Neural cell (in vitro differentiated cells): ENCODE data around the gene NFIB. TPM values are rescaled to one million over a fixed set of nuclear protein-coding genes. Genes with fewer than 3 reads are reported as not detected.

Source experiments
- H2AFZ ChIP-seq: fragments of 200-600, 300-800 bp; sonication (generic), shearing (Covaris generic); 2 replicates; pipeline ENCODE4 v1.6.0; 2014; ENCODE audit warnings: low read depth, mild to moderate bottlenecking, antibody characterized with exemption, low read length, moderate library complexity
- H3F3A ChIP-seq: fragments of 200-600 bp; shearing (Covaris generic); 2 replicates; pipeline ENCODE4 v1.6.1; 2016; ENCODE audit warnings: mild to moderate bottlenecking, moderate library complexity, mixed read lengths, antibody characterized with exemption, low read length; ENCODE audit not compliant: insufficient read depth, poor library complexity, severe bottlenecking
- H3K27ac ChIP-seq: fragments of 200-600, 300-800 bp; sonication (generic), shearing (Covaris generic); 2 replicates; pipeline ENCODE4 v1.5.1; 2014; ENCODE audit warnings: mild to moderate bottlenecking, low read length, moderate library complexity
- H3K27me3 ChIP-seq: fragments of 300-800, 200-600 bp; sonication (generic), shearing (Covaris generic); 2 replicates; pipeline ENCODE4 v1.6.0; 2014; ENCODE audit warnings: mild to moderate bottlenecking, low read depth, low read length, moderate library complexity; ENCODE audit not compliant: insufficient read depth
- H3K36me3 ChIP-seq: fragments of 300-800, 200-600 bp; sonication (generic), shearing (Covaris generic); 2 replicates; pipeline ENCODE4 v1.5.1; 2014; ENCODE audit warnings: mild to moderate bottlenecking, antibody characterized with exemption, low read length, moderate library complexity; ENCODE audit not compliant: insufficient read depth
- H3K4me2 ChIP-seq: fragments of 300-800, 200-600 bp; sonication (generic), shearing (Covaris generic); 2 replicates; pipeline ENCODE4 v1.6.0; 2014; ENCODE audit warnings: mild to moderate bottlenecking, low read length
- H3K4me3 ChIP-seq: fragments of 300-800, 200-600 bp; sonication (generic), shearing (Covaris generic); 2 replicates; pipeline ENCODE4 v1.5.1; 2014; ENCODE audit warnings: mild to moderate bottlenecking, low read length, moderate library complexity
- H3K79me2 ChIP-seq: fragments of 200-600 bp; shearing (Covaris generic); replicated peaks from 2 replicates; pipeline ENCODE4 v1.6.0; 2014; ENCODE audit warnings: mild to moderate bottlenecking, low read length, moderate library complexity; ENCODE audit not compliant: insufficient read depth
- H3K9ac ChIP-seq: fragments of 300-800, 200-600 bp; sonication (generic), shearing (Covaris generic); 2 replicates; pipeline ENCODE4 v1.6.1; 2016; ENCODE audit warnings: mild to moderate bottlenecking, low read length, mixed read lengths
- H3K9me2 ChIP-seq: fragments of 200-600 bp; shearing (Covaris generic); 2 replicates; pipeline ENCODE4 v1.6.1; 2016; ENCODE audit warnings: mild to moderate bottlenecking, low read length, mixed read lengths; ENCODE audit not compliant: insufficient read depth
- H3K9me3 ChIP-seq: fragments of 200-600, 300-800 bp; sonication (generic), shearing (Covaris generic); 2 replicates; pipeline ENCODE4 v1.6.1; 2016; ENCODE audit warnings: mild to moderate bottlenecking, mixed run types, low read length, moderate library complexity, mixed read lengths
- H4K20me1 ChIP-seq: fragments of 200-600 bp; shearing (Covaris generic); 2 replicates; pipeline ENCODE4 v1.6.1; 2016; ENCODE audit warnings: mild to moderate bottlenecking, mixed run types; ENCODE audit not compliant: insufficient read depth
- EP300 ChIP-seq: fragments of 450-650 bp; conservative IDR thresholded peaks from 2 replicates; pipeline ENCODE4 v1.6.1; 2014; ENCODE audit warnings: antibody characterized with exemption, mild to moderate bottlenecking, moderate library complexity; ENCODE audit not compliant: poor library complexity, severe bottlenecking
- EZH2 ChIP-seq: fragments of 200-600, 300-800 bp; shearing (Covaris generic), sonication (generic); IDR thresholded peaks from 2 replicates; pipeline ENCODE4 v1.6.1; 2014; ENCODE audit warnings: antibody characterized with exemption, low read length, borderline replicate concordance, mild to moderate bottlenecking; ENCODE audit not compliant: insufficient read depth, poor library complexity, severe bottlenecking
- MXI1 ChIP-seq: fragments of 450-650 bp; conservative IDR thresholded peaks from 2 replicates; pipeline ENCODE4 v1.6.1; 2014; ENCODE audit warnings: antibody characterized with exemption, mild to moderate bottlenecking; ENCODE audit not compliant: poor library complexity, severe bottlenecking
- POLR2AphosphoS5 ChIP-seq: IDR thresholded peaks from 2 replicates; pipeline ENCODE4 v1.6.1; 2012
- RAD21 ChIP-seq: fragments of 450-650 bp; conservative IDR thresholded peaks from 2 replicates; pipeline ENCODE4 v1.6.1; 2014; ENCODE audit warnings: antibody characterized with exemption, mild to moderate bottlenecking, moderate library complexity
- REST ChIP-seq: IDR thresholded peaks from 2 replicates; pipeline ENCODE4 v1.6.1; 2012; ENCODE audit warnings: borderline replicate concordance
- SMC3 ChIP-seq: fragments of 450-650 bp; conservative IDR thresholded peaks from 2 replicates; pipeline ENCODE4 v1.6.1; 2014; ENCODE audit warnings: antibody characterized with exemption, mild to moderate bottlenecking, moderate library complexity; ENCODE audit not compliant: poor library complexity
- TAF1 ChIP-seq: IDR thresholded peaks from 2 replicates; pipeline ENCODE4 v1.6.1; 2012; ENCODE audit warnings: low read depth
- polyA plus RNA-seq: library from polyadenylated mRNA; depleted of rRNA; stranded (reverse); fragments of >200 nt; gene quantifications from 2 replicates; pipeline ENCODE4 v1.2.3, GENCODE V29; 2014
- TF ChIP-seq, protein P1 (sequence below): fragments of 450-650 bp; IDR thresholded peaks from 2 replicates; pipeline ENCODE4 v1.5.1; 2014; ENCODE audit warnings: antibody characterized with exemption, mild to moderate bottlenecking, moderate library complexity; ENCODE audit not compliant: poor library complexity, severe bottlenecking

Gene NFIB
- polyA plus RNA-seq, 1 donor from 2014 or later = 0.73 TPM

DNA sequence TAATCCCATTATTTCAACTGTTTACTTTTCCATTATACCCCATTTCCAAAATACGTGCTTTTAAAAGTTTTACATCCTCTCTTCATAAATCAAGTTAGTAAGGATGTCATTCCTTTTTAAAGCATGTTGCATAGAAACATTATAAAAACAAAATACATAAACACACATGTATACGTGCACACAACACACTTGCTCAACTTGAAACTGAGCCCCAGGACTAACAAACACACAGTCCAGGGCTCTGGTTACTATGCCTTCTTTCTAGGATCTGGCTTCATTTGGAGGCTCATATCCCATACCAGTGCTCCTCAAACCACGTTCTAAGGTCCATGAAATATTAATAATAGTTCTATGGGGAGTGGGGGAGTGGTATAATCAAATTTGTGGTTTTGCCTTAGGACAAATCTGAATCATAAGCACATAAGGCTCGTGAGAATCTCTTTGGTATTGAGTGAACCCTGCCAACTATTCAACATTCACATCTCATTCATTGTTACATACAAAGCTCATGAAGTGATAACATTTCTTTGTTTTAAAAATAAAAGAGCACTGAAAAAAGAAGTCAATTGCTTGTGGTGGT lies 55.2 kb downstream of the NFIB start:
- H3K9me2 ChIP-seq = no peaks in the 10 kb centered on the region
- no peak overlapping the region for H3K4me3 ChIP-seq
- H3K27ac ChIP-seq = no peak overlapping the region
- no peak overlapping the region for H3K4me2 ChIP-seq
- no peaks in the 10 kb centered on the region for H4K20me1 ChIP-seq
- H3K9ac ChIP-seq = no peak overlapping the region
- no peak overlapping the region for H2AFZ ChIP-seq
- TF ChIP-seq SMC3 (no peak), MXI1 (no peak), RAD21 (no peak), TAF1 (no peak), EP300 (no peak), EZH2 (no peak), REST (no peak), POLR2AphosphoS5 (no peak)
- TF ChIP-seq, protein P1, sequence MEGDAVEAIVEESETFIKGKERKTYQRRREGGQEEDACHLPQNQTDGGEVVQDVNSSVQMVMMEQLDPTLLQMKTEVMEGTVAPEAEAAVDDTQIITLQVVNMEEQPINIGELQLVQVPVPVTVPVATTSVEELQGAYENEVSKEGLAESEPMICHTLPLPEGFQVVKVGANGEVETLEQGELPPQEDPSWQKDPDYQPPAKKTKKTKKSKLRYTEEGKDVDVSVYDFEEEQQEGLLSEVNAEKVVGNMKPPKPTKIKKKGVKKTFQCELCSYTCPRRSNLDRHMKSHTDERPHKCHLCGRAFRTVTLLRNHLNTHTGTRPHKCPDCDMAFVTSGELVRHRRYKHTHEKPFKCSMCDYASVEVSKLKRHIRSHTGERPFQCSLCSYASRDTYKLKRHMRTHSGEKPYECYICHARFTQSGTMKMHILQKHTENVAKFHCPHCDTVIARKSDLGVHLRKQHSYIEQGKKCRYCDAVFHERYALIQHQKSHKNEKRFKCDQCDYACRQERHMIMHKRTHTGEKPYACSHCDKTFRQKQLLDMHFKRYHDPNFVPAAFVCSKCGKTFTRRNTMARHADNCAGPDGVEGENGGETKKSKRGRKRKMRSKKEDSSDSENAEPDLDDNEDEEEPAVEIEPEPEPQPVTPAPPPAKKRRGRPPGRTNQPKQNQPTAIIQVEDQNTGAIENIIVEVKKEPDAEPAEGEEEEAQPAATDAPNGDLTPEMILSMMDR = no peak
- no peaks in the 10 kb centered on the region for H3K27me3 ChIP-seq
- no peaks in the 10 kb centered on the region for H3K36me3 ChIP-seq
- H3F3A ChIP-seq = no peaks in the 10 kb centered on the region
- H3K9me3 ChIP-seq = no peaks in the 10 kb centered on the region
- no peaks in the 10 kb centered on the region for H3K79me2 ChIP-seq

DNA sequence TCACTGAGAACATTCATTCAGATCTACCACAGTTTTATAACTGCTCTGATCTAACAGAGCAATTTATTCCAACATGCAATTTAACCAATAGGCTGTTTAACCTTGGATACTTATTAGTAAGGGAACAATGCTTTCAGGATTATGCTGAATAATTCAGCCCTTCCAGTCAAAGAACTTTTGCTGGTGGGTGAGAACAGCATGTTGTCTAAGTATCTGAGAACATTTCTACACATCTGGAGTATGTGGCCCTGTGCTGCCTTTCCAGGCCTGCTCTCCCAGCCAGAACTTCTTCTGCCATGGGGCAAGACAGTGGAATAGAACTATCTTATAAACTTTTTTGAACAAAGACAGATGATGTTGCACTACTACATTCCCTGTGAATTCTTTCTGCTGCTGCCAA lies 55.8 kb downstream of the NFIB start:
- no peak for TF ChIP-seq RAD21
- TF ChIP-seq REST = no peak
- no peak for TF ChIP-seq TAF1
- TF ChIP-seq POLR2AphosphoS5 = no peak
- TF ChIP-seq, protein P1 = no peak
- TF ChIP-seq MXI1 = no peak
- no peak for TF ChIP-seq SMC3
- no peak for TF ChIP-seq EZH2
- no peak for TF ChIP-seq EP300
- Histone ChIP-seq H3F3A (no peaks in the 10 kb centered on the region), H4K20me1 (no peaks in the 10 kb centered on the region), H3K9ac (no peak overlapping the region), H3K4me2 (no peak overlapping the region), H3K27me3 (no peaks in the 10 kb centered on the region), H2AFZ (no peak overlapping the region), H3K79me2 (no peaks in the 10 kb centered on the region), H3K27ac (no peak overlapping the region), H3K9me2 (no peaks in the 10 kb centered on the region), H3K36me3 (no peaks in the 10 kb centered on the region), H3K4me3 (no peak overlapping the region), H3K9me3 (no peaks in the 10 kb centered on the region)
